HepG2 (cell line): ENCODE results near the gene MTURN. TPM values are rescaled to one million over a fixed set of nuclear protein-coding genes. Genes with fewer than 3 reads are reported as not detected.

Experiments used
- ATAC-seq: fragments of 200-7000 bp; cut with Tn5 transposase; 3 replicates; pipeline ENCODE4 v1.9.1; 2020; ENCODE audit warnings: mild to moderate bottlenecking, moderate library complexity
- BruUV-seq: library from RNA; stranded (reverse); fragments of 400-500 nt; replicated peaks from 2 replicates; lab custom pipeline; 2021; lab: Mats Ljungman, UMichigan
- CTCF ChIA-PET: fragments of 300-600 bp; formaldehyde crosslinking; extraction: SDS; loops from one replicate; lab custom pipeline; 2021; ENCODE audit warnings: low total read pairs, inconsistent platforms, low intra/inter-chr PET ratio; lab: Yijun Ruan, JAX
- POLR2A ChIA-PET: fragments of 350-600 bp; sonication (Branson Sonifier 250); formaldehyde crosslinking; loops from one replicate; lab custom pipeline; 2020; ENCODE audit warnings: antibody characterized with exemption, inconsistent platforms; lab: Yijun Ruan, JAX
- DNase-seq: peaks from one replicate; pipeline ENCODE4 v3.0.0-alpha.2; 2015; ENCODE audit warnings: low spot score
- FAIRE-seq: peaks from 3 replicates; lab custom pipeline; 2011; peaks lifted over from hg19 to GRCh38; lab: Jason Lieb, UNC
- H2AFZ ChIP-seq: one replicate; pipeline ENCODE4 v1.6.1; 2011; ENCODE audit warnings: low read length, inconsistent platforms
- H3K27ac ChIP-seq: fragments of 300-600 bp; 3 replicates; pipeline ENCODE4 v1.8.0; 2011; ENCODE audit warnings: mixed run types, mild to moderate bottlenecking, mixed read lengths, low read length, inconsistent platforms; ENCODE audit not compliant: insufficient read depth; ENCODE audit errors: extremely low read length
- H3K27me3 ChIP-seq, 2 experiments: fragments of 200-600 bp in 1 of 2; 2 replicates in 1 of 2; 3 replicates in 1 of 2; pipeline versions ENCODE4 v1.6.0 to v1.8.0; 2011; ENCODE audit warnings: low read length in 2 of 2, mild to moderate bottlenecking in 2 of 2, moderate library complexity in 2 of 2, inconsistent platforms in 1 of 2; ENCODE audit not compliant: insufficient read depth in 2 of 2, control insufficient read depth in 1 of 2
- H3K36me3 ChIP-seq, 2 experiments: fragments of 200-600 bp in 1 of 2; replicated peaks in 1 of 2; 2 replicates in 1 of 2; 3 replicates in 1 of 2; pipeline versions ENCODE4 v1.5.1 to v1.8.0; 2011; ENCODE audit warnings: low read length in 2 of 2, inconsistent platforms in 1 of 2; ENCODE audit not compliant: insufficient read depth in 2 of 2, control insufficient read depth in 1 of 2
- H3K4me1 ChIP-seq: 2 replicates; pipeline ENCODE4 v1.5.1; 2012; ENCODE audit warnings: low read length, inconsistent platforms; ENCODE audit not compliant: insufficient read depth
- H3K4me2 ChIP-seq: 2 replicates; pipeline ENCODE4 v1.6.0; 2011; ENCODE audit warnings: low read depth, low read length, inconsistent platforms
- H3K4me3 ChIP-seq, 3 experiments: fragments of 200-600 bp in 1 of 3; sonication (generic), shearing (Covaris generic) in 1 of 3; replicated peaks in 1 of 3; 2 replicates each; pipeline ENCODE4 v1.5.1; 2011 to 2016; ENCODE audit warnings: low read length in 3 of 3, inconsistent platforms in 2 of 3, low read depth in 2 of 3, mild to moderate bottlenecking in 2 of 3, control low read depth in 1 of 3, mixed read lengths in 1 of 3; ENCODE audit not compliant: insufficient read depth in 1 of 3
- H3K79me2 ChIP-seq: one replicate; pipeline ENCODE4 v1.6.1; 2011; ENCODE audit warnings: low read length, inconsistent platforms; ENCODE audit not compliant: insufficient read depth
- H3K9ac ChIP-seq: 2 replicates; pipeline ENCODE4 v1.6.0; 2011; ENCODE audit warnings: mild to moderate bottlenecking, low read depth, low read length, inconsistent platforms; ENCODE audit not compliant: insufficient read depth
- H3K9me3 ChIP-seq: 2 replicates; pipeline ENCODE4 v1.5.1; 2012; ENCODE audit warnings: mild to moderate bottlenecking, low read length
- H4K20me1 ChIP-seq: 2 replicates; pipeline ENCODE4 v1.6.0; 2011; ENCODE audit warnings: inconsistent platforms, mild to moderate bottlenecking, low read length, moderate library complexity; ENCODE audit not compliant: insufficient read depth
- MIER2 ChIP-seq: IDR thresholded peaks from 2 replicates; pipeline ENCODE4 v1.6.1; 2016; ENCODE audit warnings: missing biosample characterization, missing genetic modification reagents
- PAWR ChIP-seq: sonication (generic); formaldehyde crosslinking; IDR thresholded peaks from 2 replicates; pipeline ENCODE4 v1.4.0; 2020; ENCODE audit warnings: missing genetic modification reagents, mild to moderate bottlenecking, borderline replicate concordance
- TARDBP ChIP-seq: sonication (generic); formaldehyde crosslinking; IDR thresholded peaks from 2 replicates; pipeline ENCODE4 v1.8.0; 2022; ENCODE audit warnings: mild to moderate bottlenecking, missing genetic modification reagents
- ZBTB38 ChIP-seq: sonication (generic); formaldehyde crosslinking; IDR thresholded peaks from 2 replicates; pipeline ENCODE4 v1.5.1; 2020; ENCODE audit warnings: mild to moderate bottlenecking, missing genetic modification reagents
- ZNF547 ChIP-seq: sonication (generic); formaldehyde crosslinking; IDR thresholded peaks from 2 replicates; pipeline ENCODE4 v1.5.1; 2020; ENCODE audit warnings: mild to moderate bottlenecking, missing genetic modification reagents
- WGBS: methylation state at CpG from one replicate; pipeline ENCODE4 v1.1.6; 2017; ENCODE audit warnings: low lambda C conversion rate; 5-methylcytosine and 5-hydroxymethylcytosine counted together
- in situ Hi-C: cut with HindIII; loops from 2 replicates; pipeline ENCODE4 v1.10.0; 2017; ENCODE audit warnings: low pct_unique_long_range_greater_than_20kb; ENCODE audit not compliant: extremely low pct_ligation_motif_present
- intact Hi-C: fragments of 100-400 bp; cut with micrococcal nuclease; formaldehyde crosslinking; loops from one replicate; pipeline ENCODE4 v1.10.0; 2022; ENCODE audit not compliant: unreplicated experiment
- polyA plus RNA-seq, 8 experiments: library from polyadenylated mRNA; depleted of rRNA in 3 of 8; stranded (reverse) in 7 of 8; unstranded in 1 of 8; fragments of >200 nt; fragmentation: Illumina TruSeq in 4 of 8; extraction: Trizol in 4 of 8; gene quantifications; 2 replicates each; pipeline versions ENCODE4 v1.2.1 to v1.2.3, GENCODE V29; 2011 to 2016; ENCODE audit warnings: low read depth in 4 of 8, missing spikeins in 1 of 8, mixed read lengths in 1 of 8; ENCODE audit not compliant: insufficient read depth in 1 of 8
- total RNA-seq, 5 experiments: library from RNA; depleted of rRNA; stranded (reverse); fragments of >200 nt; fragmentation: Illumina TruSeq; extraction: Trizol; gene quantifications; 2 replicates each; pipeline ENCODE4 v1.2.3, GENCODE V29; 2016; ENCODE audit warnings: low read depth in 1 of 5
- TF ChIP-seq, protein P1 (sequence below): sonication (generic); formaldehyde crosslinking; IDR thresholded peaks from 2 replicates; pipeline ENCODE4 v1.4.0; 2020; ENCODE audit warnings: missing genetic modification reagents

The MTURN gene
- total and polyA plus RNA-seq, 2 of the 13 experiments (the other 11 are each of a cell fraction or from before 2014, with no cell fraction given), result 5.7 to 7.2 TPM

DNA sequence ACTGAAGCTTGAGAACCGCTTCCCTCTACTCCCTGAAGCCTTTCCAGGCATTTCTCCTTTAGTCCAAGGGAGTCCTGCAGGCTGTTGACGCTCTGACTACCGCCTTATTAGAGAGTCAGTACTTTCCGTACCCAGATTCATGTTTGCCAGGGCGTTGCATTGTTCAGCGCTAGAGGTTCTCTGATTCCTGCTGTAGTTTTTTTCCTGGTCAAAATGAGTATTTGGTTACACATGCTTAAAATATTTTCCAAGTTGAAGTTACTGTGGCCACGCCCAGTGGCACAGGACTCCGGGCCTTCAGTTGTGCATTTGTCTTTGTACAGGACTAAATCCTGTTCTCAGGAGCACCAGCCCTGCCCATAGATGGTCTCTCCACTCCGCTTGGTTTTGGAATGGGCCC lies 7.9 kb downstream of the MTURN start:
- DNase-seq, result peak; percentile 53
- no peak overlapping the region for H3K4me2 ChIP-seq

DNA sequence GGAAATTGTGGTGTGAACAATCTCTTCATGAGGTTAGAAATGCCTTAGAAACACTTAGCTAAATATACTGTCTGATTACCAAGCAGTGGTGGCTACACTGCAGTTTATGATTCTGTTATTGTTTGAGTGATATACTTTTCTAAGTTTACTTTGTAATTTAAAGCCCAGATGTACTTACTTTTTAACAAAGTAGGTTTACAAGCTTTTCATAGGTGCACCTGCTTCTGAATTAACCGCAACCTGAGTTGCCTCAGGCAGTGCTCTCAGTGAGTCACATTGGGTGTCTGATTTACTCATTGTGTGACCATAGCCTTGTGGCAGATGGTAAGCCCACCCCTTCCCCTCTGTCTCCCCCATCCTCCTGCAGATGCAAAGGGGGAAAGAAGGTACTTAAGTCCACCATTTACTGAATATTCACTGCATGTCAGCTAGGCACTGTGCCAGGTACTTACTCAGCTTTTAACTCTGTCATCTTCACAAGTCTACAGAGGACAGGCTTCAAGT lies 9.0 kb downstream of the MTURN start:
- Histone ChIP-seq H4K20me1 (no peaks in the 10 kb centered on the region), H3K4me2 (no peak overlapping the region), H3K9ac (no peak overlapping the region), H3K79me2 (no peaks in the 10 kb centered on the region), H3K27me3 (no peaks in the 10 kb centered on the region), H3K9me3 (no peaks in the 10 kb centered on the region), H3K4me1 (peaks cover 13% of the 10 kb centered on the region), H3K27ac (no peak overlapping the region), H2AFZ (no peak overlapping the region), H3K36me3 (no peaks in the 10 kb centered on the region), H3K4me3 (no peak overlapping the region)
- intact Hi-C loops, result no loop called here
- ChIA-PET POLR2A (no interaction called here), CTCF (no interaction called here)
- no TSS peak for BruUV-seq
- ATAC-seq (no peak), DNase-seq (no peak), FAIRE-seq (no peak)
- in situ Hi-C loops, result no loop called here
- no peak for TF ChIP-seq MIER2 (CRISPR knock-in tag)
- WGBS, result 100% methylated on average over 1 of the region's 1 CpG

More for the DNA sequence above, 7.9 kb downstream of the MTURN start:
- Histone ChIP-seq H3K79me2 (no peaks in the 10 kb centered on the region), H3K9ac (no peak overlapping the region), H3K36me3 (no peaks in the 10 kb centered on the region), H3K4me3 (no peak overlapping the region), H3K9me3 (no peaks in the 10 kb centered on the region), H3K27me3 (no peaks in the 10 kb centered on the region), H4K20me1 (no peaks in the 10 kb centered on the region), H2AFZ (no peak overlapping the region), H3K27ac (no peak overlapping the region), H3K4me1 (peaks cover 13% of the 10 kb centered on the region)
- TF ChIP-seq ZNF547 (CRISPR knock-in tag) (no peak), ZBTB38 (peak; percentile 77), PAWR (CRISPR knock-in tag) (no peak), TARDBP (CRISPR knock-in tag) (no peak)
- TF ChIP-seq, protein P1, sequence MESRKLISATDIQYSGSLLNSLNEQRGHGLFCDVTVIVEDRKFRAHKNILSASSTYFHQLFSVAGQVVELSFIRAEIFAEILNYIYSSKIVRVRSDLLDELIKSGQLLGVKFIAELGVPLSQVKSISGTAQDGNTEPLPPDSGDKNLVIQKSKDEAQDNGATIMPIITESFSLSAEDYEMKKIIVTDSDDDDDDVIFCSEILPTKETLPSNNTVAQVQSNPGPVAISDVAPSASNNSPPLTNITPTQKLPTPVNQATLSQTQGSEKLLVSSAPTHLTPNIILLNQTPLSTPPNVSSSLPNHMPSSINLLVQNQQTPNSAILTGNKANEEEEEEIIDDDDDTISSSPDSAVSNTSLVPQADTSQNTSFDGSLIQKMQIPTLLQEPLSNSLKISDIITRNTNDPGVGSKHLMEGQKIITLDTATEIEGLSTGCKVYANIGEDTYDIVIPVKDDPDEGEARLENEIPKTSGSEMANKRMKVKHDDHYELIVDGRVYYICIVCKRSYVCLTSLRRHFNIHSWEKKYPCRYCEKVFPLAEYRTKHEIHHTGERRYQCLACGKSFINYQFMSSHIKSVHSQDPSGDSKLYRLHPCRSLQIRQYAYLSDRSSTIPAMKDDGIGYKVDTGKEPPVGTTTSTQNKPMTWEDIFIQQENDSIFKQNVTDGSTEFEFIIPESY (CRISPR knock-in tag), result peak; percentile 92
- intact Hi-C loops, result no loop called here
- WGBS, result 64% methylated on average over 9 of the region's 9 CpGs
- peak; percentile 59 for ATAC-seq
- in situ Hi-C loops, result no loop called here
- no peak for FAIRE-seq
- BruUV-seq, result no TSS peak
- ChIA-PET CTCF (no interaction called here), POLR2A (no interaction called here)
